Measurements from ENCODE around the gene PLEKHH3.
A peak's percentile ranks its signal among the peaks of the same experiment; 100 is the strongest.
"Not testable (repeated sequence)": the region's sequence is repeated elsewhere in the genome, so short reads cannot be mapped to it uniquely, and the experiment has no call there.

Gene PLEKHH3

DNA sequence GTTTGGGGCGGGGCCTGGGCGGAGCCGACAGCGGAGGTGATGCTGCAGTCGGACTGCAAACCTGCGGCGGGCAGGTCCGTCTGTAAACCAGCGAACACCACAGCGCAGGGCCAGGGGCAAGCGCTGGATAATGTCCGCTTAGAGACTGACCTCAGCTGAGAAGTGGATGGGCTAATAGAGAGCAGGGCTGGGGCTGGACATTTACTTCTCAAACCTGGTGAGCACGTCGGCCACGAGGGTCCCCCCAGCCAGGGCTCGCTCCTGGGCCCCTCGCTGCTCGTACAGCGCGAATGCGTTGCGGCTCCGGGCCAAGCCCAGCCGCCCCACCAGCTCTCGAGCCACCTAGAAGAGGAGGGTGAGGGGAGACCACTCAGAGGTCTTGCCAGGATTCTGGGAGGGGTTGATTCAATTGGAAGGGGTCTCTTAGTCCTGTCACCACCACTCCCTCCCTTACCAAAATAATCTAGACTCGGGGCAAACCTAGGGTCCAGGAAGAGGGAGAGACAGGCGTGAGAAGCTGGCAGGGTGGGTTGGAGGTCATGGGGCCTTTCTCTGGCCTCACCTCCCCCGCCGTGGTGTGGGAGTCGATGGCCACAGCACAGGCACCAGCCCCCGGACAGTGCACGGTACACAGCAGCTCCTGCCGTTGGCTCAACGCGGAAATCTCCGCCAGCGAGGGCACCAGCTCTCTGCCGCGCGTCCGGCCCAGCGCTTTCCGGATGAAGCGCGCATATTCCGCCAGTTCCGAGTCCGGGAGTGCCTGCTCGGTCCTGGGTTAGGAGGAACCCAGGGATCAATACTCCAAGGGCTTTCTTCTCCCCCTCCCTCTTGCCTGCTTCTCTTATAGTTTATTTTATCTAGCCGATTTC, 5.8 kb downstream of the PLEKHH3 start:
- no peak for DNase-seq (ENCODE audit: low read depth)

- no peak for DNase-seq (ENCODE audit: low read depth)
These were observed 6.6 kb downstream of the PLEKHH3 start for GRCh38 chr17:42669977-42670788.

DNA sequence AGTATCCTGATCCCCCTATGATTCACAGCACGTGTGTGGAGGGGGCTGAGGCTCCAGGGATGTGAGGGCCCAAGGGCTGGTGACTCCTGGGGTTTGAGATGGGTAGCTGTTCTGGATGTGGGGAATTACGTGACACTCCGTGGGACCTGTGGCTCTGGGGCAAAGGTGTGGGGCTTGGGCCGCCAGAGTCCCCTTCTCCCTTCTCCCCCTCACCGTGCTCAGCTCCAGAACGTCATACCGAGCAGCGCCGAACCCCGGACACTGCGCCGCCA, 7.2 kb downstream of the PLEKHH3 start:
- no peak for DNase-seq (ENCODE audit: low read depth)

- peak; percentile 86 for DNase-seq (ENCODE audit: low read depth)
These were observed 9.5 kb downstream of the PLEKHH3 start for GRCh38 chr17:42667088-42667951.

- DNase-seq (ENCODE audit: low read depth), result not testable (repeated sequence)
These were observed 10.7 kb downstream of the PLEKHH3 start for GRCh38 chr17:42666126-42666525.

DNA sequence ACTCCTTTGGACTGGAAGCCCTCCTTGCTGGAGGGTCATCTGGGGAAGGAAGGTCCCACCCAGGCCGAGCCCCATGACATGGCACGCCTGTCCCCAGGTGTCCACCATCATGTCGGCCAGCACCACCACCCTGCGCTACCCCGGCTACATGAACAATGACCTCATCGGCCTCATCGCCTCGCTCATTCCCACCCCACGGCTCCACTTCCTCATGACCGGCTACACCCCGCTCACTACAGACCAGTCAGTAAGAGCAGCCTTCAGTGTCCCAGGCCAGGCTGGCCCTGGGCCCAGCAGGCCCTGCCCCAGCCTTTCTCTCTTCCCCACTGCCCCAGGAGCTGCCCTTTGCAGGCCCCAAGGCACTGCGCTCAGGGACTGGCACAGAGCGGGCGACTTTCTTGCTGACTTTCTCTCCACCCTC, 11.2 kb downstream of the PLEKHH3 start:
- no peak for DNase-seq (ENCODE audit: low read depth)

DNA sequence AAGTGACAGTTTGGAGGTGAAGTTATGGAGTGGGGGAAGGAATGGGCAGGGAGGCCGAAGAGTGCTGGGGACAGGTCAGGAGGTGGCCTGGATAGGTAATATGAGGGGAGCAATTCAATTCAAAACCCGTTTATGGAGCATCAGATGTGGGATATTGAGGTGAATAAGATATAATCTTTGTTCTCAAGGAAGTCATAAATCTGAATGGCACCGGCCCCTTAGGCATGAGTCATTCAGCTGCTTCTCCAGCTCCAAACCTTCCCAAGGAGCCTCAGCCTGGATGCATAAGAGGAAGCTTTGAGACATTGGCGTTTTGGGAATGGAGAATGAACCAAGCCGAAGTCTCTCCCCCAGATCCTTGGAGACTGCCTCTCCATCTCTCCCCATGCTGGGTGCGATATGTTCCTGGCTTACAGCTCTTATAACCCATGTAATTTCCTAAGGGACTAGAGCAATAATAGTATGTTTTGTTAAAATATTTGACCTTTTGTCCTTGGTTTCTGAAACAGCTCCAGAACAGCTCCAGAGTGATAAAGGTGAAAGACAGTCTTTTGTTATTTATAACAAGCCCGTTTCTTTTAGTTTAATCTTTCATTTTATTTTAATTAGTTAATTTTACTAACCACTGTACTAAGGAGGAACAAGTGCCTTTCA, 16.0 kb downstream of the PLEKHH3 start:
- DNase-seq (ENCODE audit: low read depth), result no peak

GRCh38 chr17:42659932-42660274, 16.9 kb downstream of the PLEKHH3 start:
- not testable (repeated sequence) for DNase-seq (ENCODE audit: low read depth)

DNA sequence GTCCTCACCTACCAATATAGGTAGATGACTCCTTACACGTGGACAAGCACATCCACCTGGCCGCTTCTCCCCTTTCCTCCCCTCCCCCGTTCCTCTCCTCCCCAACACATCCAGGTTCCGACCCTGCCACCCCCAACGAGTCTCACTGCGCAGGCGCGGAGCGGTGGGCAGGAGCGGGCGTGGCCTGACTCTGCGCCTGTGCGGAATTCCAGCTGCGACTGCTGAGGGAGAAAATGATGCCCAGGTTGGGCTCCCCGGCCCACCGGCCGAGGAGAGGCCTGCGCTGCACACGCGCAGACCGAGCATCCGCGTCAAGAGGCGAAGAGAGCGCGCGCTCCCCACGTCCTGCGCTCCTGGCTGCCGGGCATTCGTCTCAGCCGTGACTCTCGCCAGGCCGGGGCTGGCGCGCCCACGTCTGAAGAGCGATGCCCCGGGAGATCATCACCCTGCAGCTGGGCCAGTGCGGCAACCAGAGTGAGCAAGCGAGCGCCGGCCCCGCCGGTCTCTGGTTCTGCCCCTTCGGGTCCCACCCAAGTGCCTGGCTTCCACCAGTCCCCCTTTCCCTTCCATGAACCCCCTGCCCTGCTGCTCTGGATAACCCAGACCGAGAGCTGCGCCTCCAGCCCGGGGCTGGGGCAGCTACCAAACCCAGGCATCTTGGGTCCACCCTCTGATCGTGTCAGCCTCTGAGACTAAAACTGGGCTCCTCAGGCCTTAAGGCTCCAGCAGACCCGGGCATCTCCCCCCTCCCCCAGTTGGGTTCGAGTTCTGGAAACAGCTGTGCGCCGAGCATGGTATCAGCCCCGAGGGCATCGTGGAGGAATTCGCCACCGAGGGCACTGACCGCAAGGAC, 17.5 kb downstream of the PLEKHH3 start, which contains the start of gene TUBG2:
TSS of gene TUBG2 (plus strand) at position 206 of the 853 bp plus-strand sequence. CDS start at position 426, 220 bp downstream.
- peak; percentile 85 for DNase-seq (ENCODE audit: low read depth)

DNA sequence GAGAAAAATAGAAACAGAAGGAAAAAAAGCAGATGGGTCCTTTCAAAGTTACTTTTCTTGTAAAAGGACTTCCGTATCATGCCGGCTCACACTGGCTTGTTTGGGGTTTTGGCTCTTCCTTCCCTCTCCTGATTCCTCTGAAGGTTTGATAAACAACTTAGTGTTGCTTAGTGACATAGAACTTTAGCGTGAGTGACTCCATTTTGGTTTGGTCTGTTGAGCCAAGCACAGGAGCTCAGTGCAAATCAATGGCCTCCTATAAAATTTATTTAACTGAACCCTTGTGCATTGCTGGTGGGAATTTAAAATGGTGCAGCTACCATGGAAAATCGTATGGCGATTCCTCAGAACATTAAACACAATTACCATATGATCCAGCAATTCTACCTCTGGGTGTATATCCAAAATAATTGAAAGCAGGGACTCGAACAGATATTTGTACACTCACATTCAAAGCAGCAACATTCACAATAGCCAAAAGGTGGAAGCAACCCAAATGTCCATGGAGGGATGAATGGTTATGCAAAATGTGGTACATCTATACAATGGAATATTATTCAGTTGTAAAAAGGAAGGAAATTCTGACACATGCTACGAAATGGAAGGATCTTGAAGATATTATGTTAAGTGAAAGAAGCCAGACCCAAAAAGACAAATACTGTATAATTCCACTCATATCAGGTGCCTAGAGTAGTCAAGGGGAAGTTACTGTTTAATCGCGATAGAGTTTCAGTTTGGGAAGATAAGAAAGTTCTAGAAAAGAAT, 18.8 kb downstream of the PLEKHH3 start:
- no peak for DNase-seq (ENCODE audit: low read depth)

DNA sequence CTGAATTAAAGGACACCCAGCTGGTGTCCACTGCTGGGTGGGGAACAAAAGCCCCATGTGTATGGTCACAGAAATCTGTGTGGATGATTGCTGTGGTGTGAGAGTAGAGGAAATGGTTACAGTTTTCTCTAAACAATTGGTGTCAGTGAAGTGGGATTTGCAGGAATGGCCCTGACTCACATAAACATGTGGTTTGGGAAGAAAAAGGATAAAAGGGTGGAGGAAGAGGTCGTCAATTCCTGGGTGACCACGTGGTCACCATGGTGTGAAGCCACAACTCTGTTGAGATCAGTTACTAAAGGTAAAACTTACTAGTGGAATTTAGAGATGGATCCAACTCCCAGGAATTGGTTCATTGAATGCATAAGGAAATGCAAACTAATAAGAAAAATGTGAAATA, 21.3 kb downstream of the PLEKHH3 start:
- no peak for DNase-seq (ENCODE audit: low read depth)

DNA sequence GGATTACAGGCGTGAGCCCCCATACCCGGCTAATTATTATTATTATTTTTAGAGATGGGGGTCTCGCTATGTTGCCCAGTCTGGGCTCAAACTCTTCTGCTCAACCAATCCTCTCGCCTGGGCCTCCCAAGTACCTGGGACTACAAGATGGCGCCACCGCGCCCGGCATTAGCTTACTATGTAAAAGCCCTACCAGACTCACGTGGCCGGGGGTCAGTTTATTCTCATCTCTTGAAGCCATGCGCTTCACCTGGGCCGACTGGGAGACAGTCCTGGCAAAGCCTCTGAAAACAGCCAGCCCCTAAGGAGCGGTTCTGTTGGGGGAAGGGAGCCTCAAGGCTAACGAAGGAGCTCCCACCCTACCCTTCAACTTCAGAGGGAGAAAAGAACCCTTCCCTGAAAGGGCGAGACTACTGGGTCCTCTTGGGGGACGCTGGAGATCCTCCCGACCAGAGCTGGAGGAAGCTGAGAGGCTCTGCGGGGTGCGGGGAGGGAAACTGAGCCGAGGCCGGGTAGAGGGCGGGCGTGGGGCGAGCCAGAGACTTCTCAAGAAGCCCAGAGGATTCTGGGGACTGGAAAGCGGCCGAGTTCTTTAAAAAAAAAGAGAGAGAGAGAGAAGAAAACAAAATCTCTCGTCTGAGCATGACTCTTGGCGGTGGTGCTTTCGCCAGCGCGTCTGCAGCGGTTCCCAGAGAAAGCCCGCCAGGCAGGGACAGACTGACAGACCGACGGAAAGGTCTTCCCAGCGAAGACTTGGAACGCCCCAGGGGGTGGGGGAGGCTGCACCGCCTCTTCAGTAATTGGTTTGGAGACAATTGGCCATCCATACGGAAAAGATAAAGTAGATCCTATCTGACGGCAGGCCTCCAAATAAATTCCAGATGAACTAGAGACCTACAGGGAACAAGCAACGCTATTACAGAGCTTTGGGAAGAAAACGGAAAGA, 23.3 kb downstream of the PLEKHH3 start:
- DNase-seq (ENCODE audit: low read depth), result peak; percentile 79

- DNase-seq (ENCODE audit: low read depth), result no peak
These were observed 25.4 kb downstream of the PLEKHH3 start for GRCh38 chr17:42651392-42651791.

GRCh38 chr17:42647778-42648177, 29.0 kb downstream of the PLEKHH3 start:
- no peak for DNase-seq (ENCODE audit: low read depth)

DNA sequence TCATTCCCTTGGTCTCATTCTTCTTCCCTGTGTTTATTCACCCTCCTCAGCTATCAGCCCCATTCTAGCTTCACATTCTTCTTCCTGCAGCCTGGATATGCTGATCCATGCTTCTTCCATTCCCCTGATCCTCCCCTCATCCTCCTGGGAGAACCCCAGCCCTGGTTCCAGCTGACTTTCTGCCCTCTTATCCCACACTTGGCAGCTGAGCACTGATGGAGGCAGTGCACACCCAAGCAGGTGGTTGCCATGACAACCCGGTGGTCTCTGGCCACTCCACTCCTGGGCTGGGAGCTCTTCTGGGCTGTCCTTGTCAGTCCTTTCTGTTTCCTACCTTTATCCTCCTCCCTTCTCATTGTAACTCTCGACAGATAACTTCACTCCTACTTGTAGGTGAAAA, 34.5 kb downstream of the PLEKHH3 start:
- DNase-seq (ENCODE audit: low read depth), result no peak

DNA sequence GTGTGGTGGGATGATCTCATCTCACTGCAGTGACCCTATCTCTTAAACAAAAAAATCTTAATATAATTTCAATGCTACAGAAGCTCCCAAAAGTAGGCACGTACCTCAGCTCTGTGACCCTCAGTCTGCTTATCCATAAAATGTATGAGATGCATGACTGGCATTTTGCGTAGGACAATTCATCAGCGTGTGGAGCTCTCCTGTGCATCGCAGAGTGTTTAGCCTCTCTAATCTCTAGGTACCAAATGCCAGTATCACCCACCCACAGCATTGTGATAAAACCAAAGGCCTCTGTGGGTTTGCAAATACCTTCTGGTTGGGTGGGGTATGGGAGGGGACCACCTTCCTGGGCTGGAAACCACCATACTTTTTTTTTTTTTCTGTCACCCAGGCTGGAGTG, 36.7 kb downstream of the PLEKHH3 start:
- DNase-seq (ENCODE audit: low read depth), result no peak

DNA sequence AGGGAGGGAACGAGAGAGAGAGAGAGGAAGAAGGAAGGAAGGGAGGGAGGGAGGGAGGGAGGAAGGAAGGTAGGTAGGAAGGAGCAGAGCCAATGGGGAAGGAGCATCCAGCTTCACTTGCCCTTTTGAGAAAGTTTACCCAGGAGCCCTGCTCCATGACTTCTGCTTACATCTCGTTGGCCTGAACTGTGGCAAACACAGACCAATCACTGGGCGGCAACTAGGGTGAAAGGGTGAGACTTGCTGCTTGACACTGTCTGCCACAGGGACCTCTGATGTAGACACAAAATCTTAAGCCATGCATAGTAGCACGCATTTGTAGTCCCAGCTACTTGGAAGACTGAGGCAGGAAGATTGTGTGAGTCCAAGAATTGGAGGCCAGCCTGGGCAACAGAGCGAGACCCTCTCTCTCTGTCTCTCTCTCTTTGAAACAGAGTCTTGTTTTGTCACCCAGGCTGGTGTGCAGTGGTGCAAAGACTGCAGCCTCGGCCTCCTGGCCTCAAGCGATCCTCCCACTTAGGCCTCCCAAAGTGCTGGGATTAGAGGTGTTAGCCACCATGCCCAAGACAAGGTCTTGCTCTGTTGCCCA, 37.2 kb downstream of the PLEKHH3 start:
- DNase-seq (ENCODE audit: low read depth), result no peak

- DNase-seq (ENCODE audit: low read depth), result no peak
These were observed 43.8 kb downstream of the PLEKHH3 start for GRCh38 chr17:42632949-42633444.

Data from fibroblast of gingiva (primary cell).